ENCODE measurements around the gene CRYBG1. TPM values are rescaled to one million over a fixed set of nuclear protein-coding genes. Genes with fewer than 3 reads are reported as not detected.
A peak's percentile ranks its signal among the peaks of the same experiment; 100 is the strongest.

CRYBG1 gene
- total and polyA plus RNA-seq, 10 of the 15 experiments (the other 5 are each of a cell fraction or from before 2014, with no cell fraction given), result 6.5 to 57.0 (median 25.2) TPM

- Histone ChIP-seq H3K4me3 (no peak overlapping the region), H2AFZ (ENCODE audit: control insufficient read depth, low read depth, low read length) (no peak overlapping the region), H3K4me2 (ENCODE audit: control insufficient read depth, insufficient read depth) (no peak overlapping the region), H3K27me3 (replicated peaks in 1 of 2; ENCODE audit: control insufficient read depth in 2 of 2, insufficient read depth in 2 of 2, low read length in 1 of 2) (no peaks in the 10 kb centered on the region), H3K9me3 (replicated peaks; ENCODE audit: control insufficient read depth, insufficient read depth, low read length) (no peaks in the 10 kb centered on the region; the same call in 2 of the 3 replicates), H3K36me3 (ENCODE audit: control insufficient read depth in 2 of 2, insufficient read depth in 2 of 2, low read length in 1 of 2) (peaks cover 7 to 39% of the 10 kb centered on the region in 2 experiments), H3K27ac (ENCODE audit: control insufficient read depth, insufficient read depth) (no peak overlapping the region), H4K20me1 (ENCODE audit: control insufficient read depth, insufficient read depth) (no peaks in the 10 kb centered on the region), H3K9ac (ENCODE audit: control insufficient read depth, insufficient read depth, low read length) (no peak overlapping the region), H3K79me2 (ENCODE audit: control insufficient read depth, insufficient read depth, low read length) (no peaks in the 10 kb centered on the region), H3K4me1 (ENCODE audit: control insufficient read depth, insufficient read depth, low read length) (no peaks in the 10 kb centered on the region)
- WGBS (ENCODE audit: insufficient coverage, insufficient replicate concordance, low lambda C conversion rate, missing lambda C conversion rate), result 100% methylated on average over 3 of the region's 3 CpGs
- in situ Hi-C loops (cut with MboI) (no loop called here), intact Hi-C loops (cut with micrococcal nuclease; ENCODE audit: unreplicated experiment) (no loop called here)
- ATAC-seq (no peak), DNase-seq (ENCODE audit: low read depth, low spot score) (no peak), FAIRE-seq (no peak)
- CTCF ChIA-PET, result interaction anchor here (1.5 to 5.9 kb wide), 2 partner anchors 103 to 107 kb away, joined by 4 to 21 read pairs; no protein-coding TSS in a partner anchor
- POLR2A ChIA-PET, result no interaction called here
- BruUV-seq (replicated peaks), result no TSS peak
- SMC1A ChIA-PET (ENCODE audit: uncharacterized antibody, unreplicated experiment), result interaction anchor here (0.9 to 1.5 kb wide), 3 partner anchors 11 to 79 kb away, joined by 3 to 4 read pairs (median 3); no protein-coding TSS in a partner anchor
- TF ChIP-seq NFIC (IDR thresholded peaks at IDR 0.05; ENCODE audit: low read depth, low read length), result no peak
- no peak for TF ChIP-seq BACH1 (IDR thresholded peaks at IDR 0.05; ENCODE audit: borderline replicate concordance)
- TF ChIP-seq KLF5 (IDR thresholded peaks at IDR 0.05; ENCODE audit: partially characterized antibody), result no peak
- no peak for TF ChIP-seq CEBPB (IDR thresholded peaks at IDR 0.05; ENCODE audit: borderline replicate concordance in 1 of 2, low read depth in 2 of 2, low read length in 2 of 2)
- no peak for TF ChIP-seq MYC (IDR thresholded peaks at IDR 0.05; ENCODE audit: insufficient read depth, insufficient read length, insufficient replicate concordance, low read length, severe bottlenecking)
- TF ChIP-seq HDAC2 (IDR thresholded peaks at IDR 0.05), result no peak
- TF ChIP-seq SUZ12 (IDR thresholded peaks at IDR 0.05; ENCODE audit: unreplicated experiment), result no peak
- RAD21 ChIA-PET (ENCODE audit: unreplicated experiment), result no interaction called here
Measured at GRCh38 chr6:106551155-106551554, 190.6 kb downstream of the CRYBG1 start.

GRCh38 chr6:106553440-106553839, 192.9 kb downstream of the CRYBG1 start:
- ATAC-seq, result peak; percentile 47
- Histone ChIP-seq H3K27me3 (replicated peaks in 1 of 2; ENCODE audit: control insufficient read depth in 2 of 2, insufficient read depth in 2 of 2, low read length in 1 of 2) (no peaks in the 10 kb centered on the region), H3K4me1 (ENCODE audit: control insufficient read depth, insufficient read depth, low read length) (no peaks in the 10 kb centered on the region), H3K36me3 (ENCODE audit: control insufficient read depth in 2 of 2, insufficient read depth in 2 of 2, low read length in 1 of 2) (peaks cover 7 to 38% of the 10 kb centered on the region in 2 experiments), H3K79me2 (ENCODE audit: control insufficient read depth, insufficient read depth, low read length) (no peaks in the 10 kb centered on the region), H3K4me3 (no peak overlapping the region), H2AFZ (ENCODE audit: control insufficient read depth, low read depth, low read length) (no peak overlapping the region), H3K27ac (ENCODE audit: control insufficient read depth, insufficient read depth) (no peak overlapping the region), H3K9me3 (replicated peaks; ENCODE audit: control insufficient read depth, insufficient read depth, low read length) (no peaks in the 10 kb centered on the region; the same call in 2 of the 3 replicates), H3K9ac (ENCODE audit: control insufficient read depth, insufficient read depth, low read length) (no peak overlapping the region), H3K4me2 (ENCODE audit: control insufficient read depth, insufficient read depth) (no peak overlapping the region), H4K20me1 (ENCODE audit: control insufficient read depth, insufficient read depth) (no peaks in the 10 kb centered on the region)
- TF ChIP-seq MYC (IDR thresholded peaks at IDR 0.05; ENCODE audit: insufficient read depth, insufficient read length, insufficient replicate concordance, low read length, severe bottlenecking) (no peak), TAF1 (IDR thresholded peaks at IDR 0.05; ENCODE audit: borderline replicate concordance, low read depth, low read length) (no peak), SREBF2 (IDR thresholded peaks at IDR 0.05; ENCODE audit: low read length) (no peak), BMI1 (IDR thresholded peaks at IDR 0.05; ENCODE audit: borderline replicate concordance) (no peak), SMAD1 (IDR thresholded peaks at IDR 0.05; ENCODE audit: low read depth, partially characterized antibody) (no peak), DPF2 (IDR thresholded peaks at IDR 0.05) (no peak)
- WGBS (ENCODE audit: insufficient coverage, insufficient replicate concordance, low lambda C conversion rate, missing lambda C conversion rate), result 80% methylated on average over 5 of the region's 5 CpGs
- FAIRE-seq, result no peak
- RAD21 ChIA-PET (ENCODE audit: unreplicated experiment), result interaction anchor here (0.9 to 4.4 kb wide), 4 partner anchors 13 to 42 kb away, joined by 3 to 12 read pairs (median 6); no protein-coding TSS in a partner anchor
- no peak for DNase-seq (ENCODE audit: low read depth, low spot score)
- SMC1A ChIA-PET (ENCODE audit: uncharacterized antibody, unreplicated experiment), result interaction anchor here (1.2 to 2.1 kb wide), 7 partner anchors 11 to 108 kb away, joined by 3 to 9 read pairs (median 5); no protein-coding TSS in a partner anchor
- CTCF ChIA-PET, result interaction anchor here (1.1 to 5.9 kb wide), 6 partner anchors 13 to 218 kb away, joined by 3 to 21 read pairs (median 6); no protein-coding TSS in a partner anchor
- intact Hi-C loops (cut with micrococcal nuclease; ENCODE audit: unreplicated experiment) (no loop called here), in situ Hi-C loops (cut with MboI) (no loop called here)
- no TSS peak for BruUV-seq (replicated peaks)
- POLR2A ChIA-PET, result no interaction called here
